Pancreas (tissue), 10 donors: ENCODE measurements around the gene LOXL4. TPM values are rescaled to one million over a fixed set of nuclear protein-coding genes. Genes with fewer than 3 reads are reported as not detected.

Experiments
- ATAC-seq, 4 donors: fragments of 200-7000 bp; cut with Tn5 transposase; one replicate each; pipeline versions ENCODE4 v1.8.0 to v1.9.1; 2020; ENCODE audit warnings: mild to moderate bottlenecking in 4 of 4, moderate library complexity in 4 of 4
- DNase-seq, 6 donors: peaks; one replicate each; pipeline ENCODE4 v3.0.0-alpha.2; 2020
- FAIRE-seq: peaks from 2 replicates; lab custom pipeline; 2012; peaks lifted over from hg19 to GRCh38; lab: Jason Lieb, UNC
- H3K27ac ChIP-seq, 4 donors: fragments of 200-600 bp; sonication (generic); 1 replicate in 3 of 4; 2 replicates in 1 of 4; pipeline versions ENCODE4 v1.5.0 to v1.8.0; 2020
- H3K27me3 ChIP-seq, 4 donors: fragments of 200-600 bp; one replicate each; pipeline ENCODE4 v1.8.0; 2021
- H3K36me3 ChIP-seq, 3 donors: fragments of 200-600 bp; sonication (generic) in 1 of 3; one replicate each; pipeline versions ENCODE4 v1.5.0 to v1.8.0; 2020 to 2021
- H3K4me1 ChIP-seq, 3 donors: fragments of 200-600 bp; one replicate each; pipeline ENCODE4 v1.8.0; 2021
- H3K4me3 ChIP-seq, 4 donors: fragments of 200-600 bp; sonication (generic) in 2 of 4; one replicate each; pipeline versions ENCODE4 v1.5.0 to v1.8.0; 2020 to 2021
- H3K9me3 ChIP-seq, 4 donors: fragments of 200-600 bp; one replicate each; pipeline ENCODE4 v1.8.0; 2021
- CTCF ChIP-seq, 4 donors: fragments of 200-600 bp; sonication (generic) in 3 of 4; IDR thresholded peaks; one replicate each; pipeline versions ENCODE4 v1.5.0 to v1.8.0; 2021; ENCODE audit warnings: antibody characterized with exemption in 4 of 4
- WGBS, 2 donors: extraction: QIAGEN DNeasy Blood & Tissue Kit; methylation state at CpG; one replicate each; pipeline ENCODE4 v1.1.7; 2013; 5-methylcytosine and 5-hydroxymethylcytosine counted together
- intact Hi-C, 3 donors: fragments of 100-400 bp; cut with DNase I; formaldehyde crosslinking; loops; one replicate each; pipeline versions ENCODE4 v1.11.1 to v1.14.2; 2022
- polyA plus RNA-seq, 2 donors: library from polyadenylated mRNA; stranded (reverse); fragments of 200-250 nt; gene quantifications; one replicate each; pipeline ENCODE4 v1.2.3, GENCODE V29; 2013
- total RNA-seq, 6 donors: library from RNA; stranded (reverse); fragmentation: NEBNext Ultra II Directional in 4 of 6; extraction: Animal tissue kit (Norgen Biotek cat#: 25700) in 4 of 6; gene quantifications; one replicate each; pipeline versions ENCODE4 v1.2.1 to v1.2.4, GENCODE V29; 2021 to 2023
- donor health status: healthy with polysubstance abuse.
- donor health status: DM: no; HTN: no; CAD: no; lungs with moderate emphysema.
- donor health status: DM: no; HTN: no; CAD: no.
- donor health status: control.
- donor health status: control.
- donor health status: Bipolar disorder and iron deficiency.
- donor health status: DM: yes; HTN: yes; CAD: no.
- donor health status: DM: no; HTN: no; CAD: no.
- donor health status: DM: no; HTN: no; CAD: no.
- donor health status: DM: yes; HTN: yes; CAD: no.

LOXL4 gene
- total and polyA plus RNA-seq, 8 donors, result 3.7 to 12.5 (median 8.6) TPM

DNA sequence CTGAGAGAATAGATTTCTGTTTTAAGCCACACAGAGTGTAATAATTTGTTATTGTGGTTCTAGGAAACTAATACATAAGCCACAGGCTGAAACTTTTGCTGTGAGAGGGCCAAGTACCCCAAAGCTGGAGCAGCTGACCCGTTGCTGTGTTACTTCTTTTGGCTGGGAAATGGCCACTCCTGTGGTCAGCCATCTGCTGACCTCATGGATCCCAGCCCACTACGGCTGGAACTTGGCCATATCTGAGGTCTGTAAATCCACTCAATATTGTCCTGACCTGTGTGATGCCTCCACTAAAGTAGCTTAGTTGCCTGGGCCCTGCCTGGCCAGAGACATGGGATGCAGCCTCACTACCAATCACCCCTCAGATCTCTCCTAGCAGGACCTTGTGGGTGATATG is 17.4 kb upstream of the LOXL4 start:
- no peak overlapping the region for H3K4me3 ChIP-seq
- intact Hi-C loops, result no loop called here
- H3K27me3 ChIP-seq, result no peaks in the 10 kb centered on the region
- no peak for TF ChIP-seq CTCF (IDR thresholded peaks at IDR 0.05)
- H3K4me1 ChIP-seq, result no peaks in the 10 kb centered on the region
- no peaks in the 10 kb centered on the region for H3K36me3 ChIP-seq
- H3K27ac ChIP-seq, result no peak overlapping the region
- H3K9me3 ChIP-seq, result no peaks in the 10 kb centered on the region
- FAIRE-seq (no peak), DNase-seq (no peak), ATAC-seq (no peak)
- 67 to 85% methylated on average over 2 of the region's 2 CpGs for WGBS, 2 donors

GRCh38 chr10:98276311-98276710 is 8.3 kb upstream of the LOXL4 start:
- Histone ChIP-seq H3K9me3 (no peaks in the 10 kb centered on the region), H3K4me1 (no peaks in the 10 kb centered on the region), H3K36me3 (no peaks in the 10 kb centered on the region), H3K27me3 (no peaks in the 10 kb centered on the region), H3K27ac (no peak overlapping the region), H3K4me3 (no peak overlapping the region)
- no peak for FAIRE-seq
- WGBS, 2 donors, result 90 to 93% methylated on average over 3 of the region's 3 CpGs
- intact Hi-C loops, result no loop called here
- TF ChIP-seq CTCF (IDR thresholded peaks at IDR 0.05), result no peak
- ATAC-seq, result no peak
- no peak for DNase-seq

DNA sequence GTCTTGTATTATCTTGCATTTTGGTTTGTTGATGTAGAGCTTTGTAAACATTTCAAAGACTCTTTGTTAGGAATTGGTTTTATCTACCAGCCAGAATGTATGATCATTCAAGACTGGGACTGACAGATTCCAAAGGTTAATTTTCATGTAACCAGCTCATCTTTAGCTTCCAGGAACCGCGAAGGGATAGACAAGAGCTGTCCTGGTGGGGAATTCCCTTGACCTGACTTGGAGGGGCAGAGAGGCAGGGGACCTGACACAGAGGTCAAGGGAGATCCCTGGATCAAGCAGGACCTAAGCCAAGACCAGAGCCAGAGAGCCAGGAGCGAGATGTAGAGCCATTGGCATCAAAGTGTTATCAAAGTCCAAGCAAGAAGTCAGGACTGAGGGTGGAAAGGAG is 6.6 kb upstream of the LOXL4 start:
- 80 to 82% methylated on average over 3 of the region's 3 CpGs for WGBS, 2 donors
- ATAC-seq (no peak), DNase-seq (no peak), FAIRE-seq (no peak)
- Histone ChIP-seq H3K27ac (no peak overlapping the region), H3K36me3 (no peaks in the 10 kb centered on the region), H3K9me3 (no peaks in the 10 kb centered on the region), H3K27me3 (no peaks in the 10 kb centered on the region), H3K4me3 (no peak overlapping the region), H3K4me1 (peaks cover 0 to 7% (median 0%) of the 10 kb centered on the region in 3 donors)
- TF ChIP-seq CTCF (IDR thresholded peaks at IDR 0.05), result no peak
- intact Hi-C loops, result no loop called here

DNA sequence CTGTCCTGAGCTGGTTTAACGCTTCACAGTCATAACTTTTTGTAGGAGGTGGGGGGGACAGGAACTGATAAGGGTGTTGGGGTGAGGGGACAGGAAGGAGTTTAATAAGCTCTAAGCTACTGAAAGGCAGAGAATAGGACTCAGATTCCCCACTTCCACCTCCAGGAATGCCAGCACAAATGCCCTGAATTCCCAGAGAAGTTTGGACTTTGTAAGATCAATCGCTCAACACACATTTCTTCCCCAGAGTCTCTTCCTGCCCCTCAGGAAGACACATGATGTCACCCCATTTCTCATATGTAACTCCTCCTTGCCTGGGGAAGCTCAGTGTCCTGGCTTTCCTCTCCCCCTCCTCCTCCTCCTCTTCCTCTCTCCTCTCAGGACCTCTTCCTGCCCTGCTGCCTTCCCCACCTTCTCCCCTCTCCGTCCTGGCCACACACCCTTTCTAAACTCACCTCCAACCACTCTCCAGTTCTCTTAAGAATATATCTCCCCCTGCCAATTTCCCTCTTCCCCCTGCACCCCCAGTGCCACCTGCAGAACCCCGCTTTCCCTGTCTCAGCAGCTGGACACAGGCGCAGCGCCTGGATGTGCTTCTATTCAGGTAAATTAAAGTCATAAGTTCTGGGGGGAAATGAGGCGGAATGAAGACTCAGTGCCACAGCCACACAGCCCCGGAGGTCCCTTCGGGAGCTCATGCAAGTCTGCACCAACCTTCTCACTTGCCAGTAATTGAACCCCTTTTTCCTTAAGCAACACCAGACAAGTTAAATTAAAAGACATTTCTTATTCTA is 5.3 kb upstream of the LOXL4 start:
- H3K9me3 ChIP-seq, result no peaks in the 10 kb centered on the region
- no peaks in the 10 kb centered on the region for H3K27me3 ChIP-seq
- no peak overlapping the region for H3K4me3 ChIP-seq
- FAIRE-seq, result no peak
- H3K36me3 ChIP-seq, result no peaks in the 10 kb centered on the region
- H3K4me1 ChIP-seq, result peaks cover 0 to 7% (median 0%) of the 10 kb centered on the region in 3 donors
- WGBS, 2 donors, result 77 to 81% methylated on average over 9 of the region's 9 CpGs
- intact Hi-C loops, result no loop called here
- TF ChIP-seq CTCF (IDR thresholded peaks at IDR 0.05), result no peak
- H3K27ac ChIP-seq, result no peak overlapping the region
- no peak for ATAC-seq
- DNase-seq, result no peak

GRCh38 chr10:98272656-98273055 is 4.7 kb upstream of the LOXL4 start:
- H3K4me1 ChIP-seq, result peaks cover 0 to 7% (median 0%) of the 10 kb centered on the region in 3 donors
- DNase-seq (no peak), FAIRE-seq (no peak), ATAC-seq (no peak)
- no peaks in the 10 kb centered on the region for H3K9me3 ChIP-seq
- no peak for TF ChIP-seq CTCF (IDR thresholded peaks at IDR 0.05)
- H3K27me3 ChIP-seq, result no peaks in the 10 kb centered on the region
- intact Hi-C loops, result no loop called here
- no peak overlapping the region for H3K27ac ChIP-seq
- no peak overlapping the region for H3K4me3 ChIP-seq
- 66 to 69% methylated on average over 10 of the region's 10 CpGs for WGBS, 2 donors
- H3K36me3 ChIP-seq, result no peaks in the 10 kb centered on the region
